Frontal cortex (tissue), 4 donors: ENCODE results near the gene FOXN3. TPM values are rescaled to one million over a fixed set of nuclear protein-coding genes. Genes with fewer than 3 reads are reported as not detected.
"Not testable (repeated sequence)": the region's sequence is repeated elsewhere in the genome, so short reads cannot be mapped to it uniquely, and the experiment has no call there.

Experiments used
- DNase-seq, 2 donors: peaks; one replicate each; pipeline ENCODE4 v3.0.0; 2012; ENCODE audit warnings: low spot score in 2 of 2
- FAIRE-seq: peaks from 2 replicates; lab custom pipeline; 2012; peaks lifted over from hg19 to GRCh38; lab: Jason Lieb, UNC
- total RNA-seq: library from RNA; depleted of rRNA; stranded (reverse); fragments of >200 nt; gene quantifications from one replicate; pipeline ENCODE4 v1.2.3, GENCODE V29; 2014
- donor health status: control.
- donor health status: control.
- donor health status: control.

FOXN3 gene
- total RNA-seq, 1 donor from 2014 or later, result 24.1 TPM

- DNase-seq, result no peak
- no peak for FAIRE-seq
These were observed 150.3 kb downstream of the FOXN3 start for GRCh38 chr14:89266754-89267153.

- DNase-seq (no peak), FAIRE-seq (no peak)
These were observed 151.8 kb downstream of the FOXN3 start for GRCh38 chr14:89265234-89265633.

GRCh38 chr14:89264196-89264800 lies 152.7 kb downstream of the FOXN3 start:
- no peak for DNase-seq
- no peak for FAIRE-seq

GRCh38 chr14:89262041-89262440 lies 155.0 kb downstream of the FOXN3 start:
- FAIRE-seq (no peak), DNase-seq (no peak)

- FAIRE-seq, result no peak
- no peak for DNase-seq
These were observed 156.1 kb downstream of the FOXN3 start for GRCh38 chr14:89260898-89261297.

- no peak for FAIRE-seq
These were observed 157.0 kb downstream of the FOXN3 start for GRCh38 chr14:89259951-89260609.

GRCh38 chr14:89258728-89259273 lies 158.2 kb downstream of the FOXN3 start:
- no peak for FAIRE-seq

More at GRCh38 chr14:89259951-89260609, 157.0 kb downstream of the FOXN3 start:
- DNase-seq, result no peak

GRCh38 chr14:89256951-89257350 lies 160.1 kb downstream of the FOXN3 start:
- FAIRE-seq, result no peak

More at GRCh38 chr14:89258728-89259273, 158.2 kb downstream of the FOXN3 start:
- no peak for DNase-seq

GRCh38 chr14:89256283-89256682 lies 160.8 kb downstream of the FOXN3 start:
- FAIRE-seq (no peak), DNase-seq (no peak)

More at GRCh38 chr14:89256951-89257350, 160.1 kb downstream of the FOXN3 start:
- DNase-seq, result no peak

GRCh38 chr14:89255852-89256251 lies 161.2 kb downstream of the FOXN3 start:
- DNase-seq, result no peak
- no peak for FAIRE-seq

- no peak for DNase-seq
- no peak for FAIRE-seq
These were observed 162.0 kb downstream of the FOXN3 start for GRCh38 chr14:89255012-89255411.

- DNase-seq, result no peak
- FAIRE-seq, result no peak
These were observed 162.7 kb downstream of the FOXN3 start for GRCh38 chr14:89254166-89254909.

- FAIRE-seq, result no peak
- peak in 1 of 2 donors; percentile 31 for DNase-seq
These were observed 164.0 kb downstream of the FOXN3 start for GRCh38 chr14:89252887-89253532.

GRCh38 chr14:89251061-89251460 lies 166.0 kb downstream of the FOXN3 start:
- no peak for FAIRE-seq
- DNase-seq, result no peak

- FAIRE-seq, DNase-seq: not testable (repeated sequence)
These were observed 166.4 kb downstream of the FOXN3 start for GRCh38 chr14:89250655-89250975.

- FAIRE-seq (no peak), DNase-seq (no peak)
These were observed 166.9 kb downstream of the FOXN3 start for GRCh38 chr14:89249972-89250654.

GRCh38 chr14:89249065-89249695 lies 167.9 kb downstream of the FOXN3 start:
- no peak for DNase-seq

GRCh38 chr14:89248411-89249064 lies 168.5 kb downstream of the FOXN3 start:
- DNase-seq (no peak), FAIRE-seq (no peak)

More at GRCh38 chr14:89249065-89249695, 167.9 kb downstream of the FOXN3 start:
- FAIRE-seq, result no peak
